H1 (cell line): Measurements from ENCODE around the gene TIMM22. TPM values are rescaled to one million over a fixed set of nuclear protein-coding genes. Genes with fewer than 3 reads are reported as not detected.

Experiments
- BRCA1 ChIP-seq: IDR thresholded peaks from 2 replicates; pipeline ENCODE4 v1.6.1; 2012; ENCODE audit warnings: low read depth, low read length, improper control_type of control experiment
- EGR1 ChIP-seq: IDR thresholded peaks from 2 replicates; pipeline ENCODE4 v1.6.1; 2011; ENCODE audit warnings: low read depth, low read length, borderline replicate concordance
- polyA plus RNA-seq, 7 experiments: library from polyadenylated mRNA; depleted of rRNA in 3 of 7; stranded (reverse) in 5 of 7; unstranded in 2 of 7; fragments of >200 nt in 5 of 7; fragments of 200-250 nt in 2 of 7; gene quantifications; 1 replicate in 5 of 7; 2 replicates in 1 of 7; 4 replicates in 1 of 7; pipeline versions ENCODE4 v1.2.1 to v1.2.3, GENCODE V29; 2011 to 2013; ENCODE audit warnings: missing spikeins in 2 of 7, mixed read lengths in 2 of 7
- total RNA-seq: library from RNA; stranded (reverse); fragmentation: NEBNext Ultra II Directional; extraction: Animal tissue kit (Norgen Biotek cat#: 25700); gene quantifications from 2 replicates; pipeline ENCODE4 v1.2.1, GENCODE V29; 2021

Gene TIMM22
- total and polyA plus RNA-seq, 2 of the 8 experiments (the other 6 are each of a cell fraction or from before 2014, with no cell fraction given): 13.8 to 17.4 TPM

GRCh38 chr17:977166-977565, 19.8 kb upstream of the TIMM22 start (continued):
- TF ChIP-seq EGR1 (no peak), BRCA1 (no peak)
